IPS-18a (cell line): Measurements from ENCODE around the gene KCND3.

Experiments used
- H3K27ac ChIP-seq: one replicate; pipeline ENCODE4 v1.5.1; 2013; ENCODE audit warnings: low read length
- H3K27me3 ChIP-seq: one replicate; pipeline ENCODE4 v1.6.1; 2013; ENCODE audit warnings: mild to moderate bottlenecking, low read length; ENCODE audit not compliant: control insufficient read depth, insufficient read depth
- H3K36me3 ChIP-seq: one replicate; pipeline ENCODE4 v1.6.1; 2013; ENCODE audit warnings: low read depth, low read length; ENCODE audit not compliant: control insufficient read depth
- H3K4me1 ChIP-seq: one replicate; pipeline ENCODE4 v1.6.1; 2013; ENCODE audit warnings: low read depth, low read length; ENCODE audit not compliant: control insufficient read depth
- H3K4me3 ChIP-seq: one replicate; pipeline ENCODE4 v1.5.1; 2013; ENCODE audit warnings: low read length
- H3K9ac ChIP-seq: one replicate; pipeline ENCODE4 v1.6.1; 2013; ENCODE audit warnings: mild to moderate bottlenecking, low read length, moderate library complexity
- H3K9me3 ChIP-seq: one replicate; pipeline ENCODE4 v1.6.1; 2013; ENCODE audit warnings: low read depth, low read length; ENCODE audit not compliant: control insufficient read depth

The KCND3 gene

GRCh38 chr1:111720977-111721786, 268.3 kb downstream of the KCND3 start:
- H3K4me1 ChIP-seq: peaks cover 14% of the 10 kb centered on the region
- no peak overlapping the region for H3K27ac ChIP-seq
- no peaks in the 10 kb centered on the region for H3K36me3 ChIP-seq
- H3K4me3 ChIP-seq: no peak overlapping the region
- no peak overlapping the region for H3K9ac ChIP-seq
- H3K27me3 ChIP-seq: no peaks in the 10 kb centered on the region
- no peaks in the 10 kb centered on the region for H3K9me3 ChIP-seq
